Right atrium auricular region (tissue), 2 donors: ENCODE measurements around the gene ANKRD62. TPM values are rescaled to one million over a fixed set of nuclear protein-coding genes. Genes with fewer than 3 reads are reported as not detected.

Experiments
- DNase-seq: peaks from one replicate; pipeline ENCODE4 v3.0.0-alpha.2; 2019; ENCODE audit warnings: low spot score
- H3K27ac ChIP-seq, 2 donors: fragments of 200-600 bp; sonication (generic); 1 replicate in 1 of 2; 2 replicates in 1 of 2; pipeline ENCODE4 v1.5.1; 2016 to 2019
- H3K27me3 ChIP-seq, 2 donors: fragments of 200-600 bp; sonication (generic); one replicate each; pipeline versions ENCODE4 v1.5.1 to v1.6.0; 2017 to 2019
- H3K36me3 ChIP-seq: fragments of 200-600 bp; sonication (generic); one replicate; pipeline ENCODE4 v1.5.1; 2016
- H3K4me1 ChIP-seq, 2 donors: fragments of 200-600 bp; sonication (generic); one replicate each; pipeline versions ENCODE4 v1.5.1 to v1.6.0; 2017 to 2019
- H3K4me3 ChIP-seq, 2 donors: fragments of 200-600 bp; sonication (generic); 1 replicate in 1 of 2; 2 replicates in 1 of 2; pipeline ENCODE4 v1.5.1; 2017 to 2019; ENCODE audit warnings: mild to moderate bottlenecking in 1 of 2, moderate library complexity in 1 of 2
- H3K9me3 ChIP-seq, 2 donors: fragments of 200-600 bp; sonication (generic); one replicate each; pipeline ENCODE4 v1.5.1; 2019
- total RNA-seq, 2 donors: library from RNA; depleted of rRNA; stranded (reverse); fragments of >200 nt; gene quantifications; one replicate each; pipeline ENCODE4 v1.1.0, GENCODE V29; 2016
- TF ChIP-seq, protein P1 (sequence below), 2 donors: fragments of 200-600 bp; sonication (generic); IDR thresholded peaks; one replicate each; pipeline ENCODE4 v1.5.1; 2019; ENCODE audit warnings: antibody characterized with exemption in 2 of 2

The ANKRD62 gene
- total RNA-seq, 2 donors from 2014 or later, result not detected

DNA sequence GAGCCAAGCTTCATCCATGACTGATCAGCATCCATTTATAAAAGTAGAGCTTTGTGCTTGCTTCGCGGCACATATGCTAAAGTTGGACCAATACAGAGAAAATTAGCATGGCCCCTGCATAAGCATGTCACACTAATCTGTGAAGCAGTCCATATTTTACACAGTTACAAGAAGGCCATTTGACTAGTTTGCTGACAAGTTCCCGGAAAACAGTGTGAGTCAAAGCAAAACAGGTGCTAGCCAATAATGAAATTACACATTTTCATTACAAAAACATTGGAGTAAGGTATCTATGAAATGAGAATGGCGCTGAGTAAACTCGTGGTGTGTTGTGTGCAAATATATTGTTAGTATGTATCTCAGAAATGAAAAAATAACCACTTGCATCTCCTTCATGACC, 4.7 kb downstream of the ANKRD62 start:
- no peak overlapping the region for H3K4me3 ChIP-seq
- no peak overlapping the region for H3K27ac ChIP-seq
- no peaks in the 10 kb centered on the region for H3K36me3 ChIP-seq
- no peaks in the 10 kb centered on the region for H3K27me3 ChIP-seq
- DNase-seq, result no peak
- H3K4me1 ChIP-seq, result no peaks in the 10 kb centered on the region
- no peaks in the 10 kb centered on the region for H3K9me3 ChIP-seq
- TF ChIP-seq, protein P1, sequence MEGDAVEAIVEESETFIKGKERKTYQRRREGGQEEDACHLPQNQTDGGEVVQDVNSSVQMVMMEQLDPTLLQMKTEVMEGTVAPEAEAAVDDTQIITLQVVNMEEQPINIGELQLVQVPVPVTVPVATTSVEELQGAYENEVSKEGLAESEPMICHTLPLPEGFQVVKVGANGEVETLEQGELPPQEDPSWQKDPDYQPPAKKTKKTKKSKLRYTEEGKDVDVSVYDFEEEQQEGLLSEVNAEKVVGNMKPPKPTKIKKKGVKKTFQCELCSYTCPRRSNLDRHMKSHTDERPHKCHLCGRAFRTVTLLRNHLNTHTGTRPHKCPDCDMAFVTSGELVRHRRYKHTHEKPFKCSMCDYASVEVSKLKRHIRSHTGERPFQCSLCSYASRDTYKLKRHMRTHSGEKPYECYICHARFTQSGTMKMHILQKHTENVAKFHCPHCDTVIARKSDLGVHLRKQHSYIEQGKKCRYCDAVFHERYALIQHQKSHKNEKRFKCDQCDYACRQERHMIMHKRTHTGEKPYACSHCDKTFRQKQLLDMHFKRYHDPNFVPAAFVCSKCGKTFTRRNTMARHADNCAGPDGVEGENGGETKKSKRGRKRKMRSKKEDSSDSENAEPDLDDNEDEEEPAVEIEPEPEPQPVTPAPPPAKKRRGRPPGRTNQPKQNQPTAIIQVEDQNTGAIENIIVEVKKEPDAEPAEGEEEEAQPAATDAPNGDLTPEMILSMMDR (IDR thresholded peaks at IDR 0.05), result no peak

DNA sequence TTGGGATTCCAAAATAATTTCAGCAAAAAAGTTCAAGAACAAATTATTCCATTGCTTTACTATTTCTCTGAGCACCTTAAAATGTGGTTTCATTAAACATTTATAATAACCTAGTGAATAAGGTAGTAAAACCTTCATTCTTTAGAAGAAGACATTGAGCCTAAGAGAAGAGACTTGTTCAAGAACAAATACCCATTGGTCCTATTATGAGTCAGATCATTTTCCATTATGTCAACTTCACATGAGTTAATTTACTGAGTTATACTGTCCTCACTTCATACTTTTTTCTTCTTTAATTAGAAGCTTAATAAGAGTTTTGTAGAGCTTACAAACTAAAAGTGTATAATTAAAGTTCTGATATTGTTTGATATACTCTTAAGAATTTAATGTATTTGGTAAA, 5.5 kb downstream of the ANKRD62 start:
- Histone ChIP-seq H3K9me3 (no peaks in the 10 kb centered on the region), H3K27ac (no peak overlapping the region), H3K27me3 (no peaks in the 10 kb centered on the region), H3K36me3 (no peaks in the 10 kb centered on the region), H3K4me3 (no peak overlapping the region), H3K4me1 (no peaks in the 10 kb centered on the region)
- no peak for DNase-seq
- TF ChIP-seq, protein P1 (IDR thresholded peaks at IDR 0.05), result no peak

DNA sequence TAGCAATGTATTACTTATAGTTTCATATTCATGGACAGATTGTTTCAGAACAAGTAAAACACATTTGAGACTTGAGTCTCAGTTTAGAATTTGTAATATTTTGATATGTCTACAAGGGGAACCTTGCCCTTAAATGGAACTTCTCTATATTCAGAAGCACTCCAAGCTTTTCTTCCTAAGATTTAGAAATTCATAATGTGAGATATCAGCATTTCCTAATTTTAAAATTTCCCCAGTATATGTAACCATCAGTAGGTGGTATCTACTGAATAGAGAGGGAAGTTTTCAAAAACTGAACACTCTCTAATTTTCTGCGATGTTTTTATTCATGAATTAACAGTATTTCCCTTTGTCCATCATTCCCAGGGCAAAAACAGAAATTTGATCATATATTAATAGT, 7.6 kb downstream of the ANKRD62 start:
- Histone ChIP-seq H3K27me3 (no peaks in the 10 kb centered on the region), H3K4me3 (no peak overlapping the region), H3K9me3 (no peaks in the 10 kb centered on the region), H3K4me1 (no peaks in the 10 kb centered on the region), H3K27ac (no peak overlapping the region), H3K36me3 (no peaks in the 10 kb centered on the region)
- DNase-seq, result no peak
- TF ChIP-seq, protein P1 (IDR thresholded peaks at IDR 0.05), result no peak

DNA sequence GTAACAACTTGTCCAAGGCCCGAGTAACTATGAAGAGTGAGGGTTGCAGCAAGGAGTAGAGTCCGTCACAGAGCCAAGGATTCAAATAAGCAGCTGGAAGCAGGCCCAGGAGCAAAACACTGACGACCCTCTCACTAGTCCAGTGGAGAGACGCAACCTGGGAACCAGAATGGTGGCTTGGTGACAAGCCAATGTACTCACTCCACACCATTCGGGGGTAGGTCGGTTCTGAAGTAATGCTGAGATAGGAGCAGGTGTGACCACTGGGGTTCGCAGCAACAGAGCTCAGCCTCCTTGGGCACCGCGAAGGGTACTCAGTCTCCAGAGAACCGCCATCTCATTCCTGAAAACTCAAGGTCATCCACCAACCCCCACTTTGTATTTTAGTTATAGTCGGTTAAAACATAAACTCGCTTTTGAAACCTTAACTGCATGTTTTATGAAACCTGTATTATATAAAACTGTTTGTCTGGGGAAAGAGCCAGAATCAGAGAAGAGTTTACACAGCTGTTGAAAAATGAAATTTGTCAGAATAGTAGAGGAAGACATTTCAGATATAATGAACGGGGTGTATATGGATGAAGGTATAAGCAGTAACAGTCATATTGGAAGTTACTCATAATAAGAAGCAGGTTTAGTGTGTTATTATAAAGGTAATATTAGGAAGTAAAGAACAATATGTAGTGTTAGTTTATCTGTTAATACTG, 8.6 kb downstream of the ANKRD62 start:
- no peak overlapping the region for H3K27ac ChIP-seq
- TF ChIP-seq, protein P1 (IDR thresholded peaks at IDR 0.05), result no peak
- no peak for DNase-seq
- no peaks in the 10 kb centered on the region for H3K27me3 ChIP-seq
- no peaks in the 10 kb centered on the region for H3K4me1 ChIP-seq
- H3K4me3 ChIP-seq, result no peak overlapping the region
- H3K9me3 ChIP-seq, result no peaks in the 10 kb centered on the region
- no peaks in the 10 kb centered on the region for H3K36me3 ChIP-seq

DNA sequence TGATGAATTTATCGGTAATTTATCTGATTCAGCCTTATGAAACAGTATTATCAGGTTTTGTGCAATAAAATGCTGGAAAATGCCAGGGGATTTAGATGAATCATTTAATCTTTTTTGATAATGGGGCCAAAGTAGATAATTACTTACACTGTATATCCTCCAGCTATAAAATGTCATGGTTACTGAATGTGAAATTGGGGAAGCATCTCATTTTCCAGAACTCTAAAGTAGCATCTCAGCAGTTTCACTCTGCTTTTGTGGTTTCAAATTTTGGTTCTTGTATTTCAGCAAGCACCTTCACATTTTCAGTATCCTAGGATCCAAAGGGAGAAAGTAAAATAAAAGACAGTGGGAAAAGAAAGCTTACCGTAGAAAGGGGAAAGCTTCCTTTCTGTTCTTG, 12.8 kb downstream of the ANKRD62 start:
- DNase-seq, result no peak
- Histone ChIP-seq H3K27ac (no peak overlapping the region), H3K27me3 (no peaks in the 10 kb centered on the region), H3K9me3 (no peaks in the 10 kb centered on the region), H3K4me3 (no peak overlapping the region), H3K36me3 (no peaks in the 10 kb centered on the region), H3K4me1 (no peaks in the 10 kb centered on the region)
- TF ChIP-seq, protein P1 (IDR thresholded peaks at IDR 0.05), result no peak

DNA sequence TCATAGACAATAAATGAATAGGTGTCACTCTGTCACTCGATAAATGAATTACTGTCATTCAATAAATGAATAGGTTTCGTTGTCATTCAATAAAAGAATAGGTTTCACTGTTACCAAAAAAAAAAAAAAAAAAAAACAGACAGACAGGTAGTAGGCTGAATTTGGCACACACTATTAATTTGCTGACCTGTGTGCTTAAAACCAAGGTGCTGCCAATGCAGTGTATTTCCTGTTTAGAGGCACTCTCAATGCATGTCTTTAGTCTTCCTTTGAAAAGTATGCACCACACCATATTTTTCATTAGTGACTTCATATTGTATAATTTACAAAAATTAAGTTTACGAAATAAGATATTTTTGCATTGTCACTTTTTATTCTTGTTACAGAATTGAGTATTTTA, 16.2 kb downstream of the ANKRD62 start:
- Histone ChIP-seq H3K36me3 (no peaks in the 10 kb centered on the region), H3K27me3 (no peaks in the 10 kb centered on the region), H3K9me3 (no peaks in the 10 kb centered on the region), H3K27ac (no peak overlapping the region), H3K4me3 (no peak overlapping the region), H3K4me1 (no peaks in the 10 kb centered on the region)
- no peak for DNase-seq
- TF ChIP-seq, protein P1 (IDR thresholded peaks at IDR 0.05), result no peak
